ENCODE data around the gene SPATA31D3.
"Not testable (repeated sequence)": the region's sequence is repeated elsewhere in the genome, so short reads cannot be mapped to it uniquely, and the experiment has no call there.

Gene SPATA31D3

GRCh38 chr9:81943393-81943792 is at the start of gene SPATA31D3:
SPATA31D3 (plus strand) TSS chr9:81943500; CDS start chr9:81943586, 86 bp downstream.
- not testable (repeated sequence) for DNase-seq (ENCODE audit: low spot score)

GRCh38 chr9:81893929-81894328 is 49.4 kb upstream of the SPATA31D3 start:
- no peak for DNase-seq (ENCODE audit: low spot score)

- no peak for DNase-seq (ENCODE audit: low spot score)
Measured at GRCh38 chr9:81894891-81895290, 48.4 kb upstream of the SPATA31D3 start.

- DNase-seq (ENCODE audit: low spot score): no peak
Measured at GRCh38 chr9:81896070-81896469, 47.2 kb upstream of the SPATA31D3 start.

- DNase-seq (ENCODE audit: low spot score): no peak
Measured at GRCh38 chr9:81898851-81899250, 44.4 kb upstream of the SPATA31D3 start.

GRCh38 chr9:81902196-81902595 is 41.1 kb upstream of the SPATA31D3 start:
- no peak for DNase-seq (ENCODE audit: low spot score)

GRCh38 chr9:81902626-81903025 is 40.7 kb upstream of the SPATA31D3 start:
- DNase-seq (ENCODE audit: low spot score): no peak

GRCh38 chr9:81906671-81907070 is 36.6 kb upstream of the SPATA31D3 start:
- no peak for DNase-seq (ENCODE audit: low spot score)

GRCh38 chr9:81912135-81912534 is 31.2 kb upstream of the SPATA31D3 start:
- no peak for DNase-seq (ENCODE audit: low spot score)

- DNase-seq (ENCODE audit: low spot score): no peak
Measured at GRCh38 chr9:81915801-81916505, 27.3 kb upstream of the SPATA31D3 start.

GRCh38 chr9:81918507-81918906 is 24.8 kb upstream of the SPATA31D3 start:
- DNase-seq (ENCODE audit: low spot score): not testable (repeated sequence)

GRCh38 chr9:81928305-81928704 is 15.0 kb upstream of the SPATA31D3 start, which contains the start of gene SPATA31D4:
SPATA31D4 (plus strand) TSS chr9:81928428; CDS start chr9:81928514, 86 bp downstream.
- DNase-seq (ENCODE audit: low spot score): not testable (repeated sequence)

GRCh38 chr9:81930147-81930546 is 13.2 kb upstream of the SPATA31D3 start:
- DNase-seq (ENCODE audit: low spot score): not testable (repeated sequence)

- not testable (repeated sequence) for DNase-seq (ENCODE audit: low spot score)
Measured at GRCh38 chr9:81933547-81933946, 9.8 kb upstream of the SPATA31D3 start.

GRCh38 chr9:81948650-81949049 is 5.3 kb downstream of the SPATA31D3 start:
- DNase-seq (ENCODE audit: low spot score): not testable (repeated sequence)

GRCh38 chr9:81953096-81953495 is 9.8 kb downstream of the SPATA31D3 start:
- DNase-seq (ENCODE audit: low spot score): no peak

GRCh38 chr9:81955625-81956024 is 12.3 kb downstream of the SPATA31D3 start:
- no peak for DNase-seq (ENCODE audit: low spot score)

- no peak for DNase-seq (ENCODE audit: low spot score)
Measured at GRCh38 chr9:81964218-81965171, 21.2 kb downstream of the SPATA31D3 start.

GRCh38 chr9:81968026-81968425 is 24.7 kb downstream of the SPATA31D3 start:
- no peak for DNase-seq (ENCODE audit: low spot score)

GRCh38 chr9:81969971-81970370 is 26.7 kb downstream of the SPATA31D3 start:
- no peak for DNase-seq (ENCODE audit: low spot score)

- DNase-seq (ENCODE audit: low spot score): no peak
Measured at GRCh38 chr9:81971727-81972126, 28.4 kb downstream of the SPATA31D3 start.

- no peak for DNase-seq (ENCODE audit: low spot score)
Measured at GRCh38 chr9:81974764-81975163, 31.5 kb downstream of the SPATA31D3 start.

- no peak for DNase-seq (ENCODE audit: low spot score)
Measured at GRCh38 chr9:81976351-81976750, 33.1 kb downstream of the SPATA31D3 start.
